ENCODE data around the gene MAPKAPK2.

GRCh38 chr1:206663362-206663761 is 21.3 kb upstream of the MAPKAPK2 start:
- TF ChIP-seq CTCF (optimal IDR thresholded peaks at IDR 0.05 in 1 of 3, IDR thresholded peaks at IDR 0.05 in 1 of 3, conservative IDR thresholded peaks at IDR 0.05 in 1 of 3; ENCODE audit: extremely low read depth in 1 of 3, insufficient read depth in 2 of 3, low read length in 3 of 3) (no peak), EZH2 (IDR thresholded peaks at IDR 0.05; ENCODE audit: low read length) (no peak)
